Esophagus muscularis mucosa (tissue), 4 donors: ENCODE results near the gene EXOC3L4. TPM values are rescaled to one million over a fixed set of nuclear protein-coding genes. Genes with fewer than 3 reads are reported as not detected.

Experiments
- DNase-seq: peaks from one replicate; pipeline ENCODE4 v3.0.0-alpha.2; 2017; ENCODE audit errors: extremely low spot score
- H3K27ac ChIP-seq, 4 donors: fragments of 200-600 bp; sonication (generic); replicated peaks in 1 of 4; 1 replicate in 3 of 4; 2 replicates in 1 of 4; pipeline ENCODE4 v1.5.1; 2016 to 2019; ENCODE audit warnings: mild to moderate bottlenecking in 1 of 4
- H3K27me3 ChIP-seq, 4 donors: fragments of 200-600 bp; sonication (generic); one replicate each; pipeline versions ENCODE4 v1.5.1 to v1.6.0; 2016 to 2019
- H3K36me3 ChIP-seq, 4 donors: fragments of 200-600 bp; sonication (generic); one replicate each; pipeline ENCODE4 v1.5.1; 2016 to 2019
- H3K4me1 ChIP-seq, 4 donors: fragments of 200-600 bp; sonication (generic); one replicate each; pipeline ENCODE4 v1.5.1; 2016 to 2019
- H3K4me3 ChIP-seq, 4 donors: fragments of 200-600 bp; sonication (generic); 1 replicate in 2 of 4; 2 replicates in 2 of 4; pipeline ENCODE4 v1.5.1; 2016 to 2019; ENCODE audit warnings: mild to moderate bottlenecking in 4 of 4, moderate library complexity in 1 of 4
- H3K9me3 ChIP-seq, 4 donors: fragments of 200-600 bp; sonication (generic); 1 replicate in 3 of 4; 2 replicates in 1 of 4; pipeline ENCODE4 v1.5.1; 2016 to 2019
- EP300 ChIP-seq: sonication (generic); formaldehyde crosslinking; IDR thresholded peaks from one replicate; pipeline ENCODE4 v1.6.1; 2017; ENCODE audit warnings: antibody characterized with exemption
- POLR2A ChIP-seq: fragments of 450-650 bp; IDR thresholded peaks from one replicate; pipeline ENCODE4 v1.6.1; 2017; ENCODE audit warnings: antibody characterized with exemption, moderate library complexity, mild to moderate bottlenecking, low read depth
- POLR2AphosphoS5 ChIP-seq, 2 donors: sonication (generic); formaldehyde crosslinking; IDR thresholded peaks; one replicate each; pipeline ENCODE4 v1.6.1; 2017; ENCODE audit warnings: antibody characterized with exemption in 2 of 2
- WGBS: methylation state at CpG from one replicate; pipeline ENCODE4 v1.1.5; 2018; 5-methylcytosine and 5-hydroxymethylcytosine counted together
- intact Hi-C: fragments of 100-400 bp; cut with DNase I; formaldehyde crosslinking; loops from one replicate; pipeline ENCODE4 v1.15.1; 2023
- total RNA-seq, 4 donors: library from RNA; depleted of rRNA; stranded (reverse); fragments of >200 nt; gene quantifications; one replicate each; pipeline versions ENCODE4 v1.1.0 to v1.2.1, GENCODE V29; 2016
- TF ChIP-seq, protein P1 (sequence below), 3 experiments: fragments of 200-600 bp in 2 of 3; fragments of 450-650 bp in 1 of 3; sonication (generic) in 2 of 3; IDR thresholded peaks; one replicate each; pipeline ENCODE4 v1.5.1; 2017 to 2019; ENCODE audit warnings: antibody characterized with exemption in 3 of 3, mild to moderate bottlenecking in 2 of 3, moderate library complexity in 1 of 3

EXOC3L4 gene
- total RNA-seq, 4 donors from 2014 or later = 0.42 to 2.0 (median 1.2) TPM

DNA sequence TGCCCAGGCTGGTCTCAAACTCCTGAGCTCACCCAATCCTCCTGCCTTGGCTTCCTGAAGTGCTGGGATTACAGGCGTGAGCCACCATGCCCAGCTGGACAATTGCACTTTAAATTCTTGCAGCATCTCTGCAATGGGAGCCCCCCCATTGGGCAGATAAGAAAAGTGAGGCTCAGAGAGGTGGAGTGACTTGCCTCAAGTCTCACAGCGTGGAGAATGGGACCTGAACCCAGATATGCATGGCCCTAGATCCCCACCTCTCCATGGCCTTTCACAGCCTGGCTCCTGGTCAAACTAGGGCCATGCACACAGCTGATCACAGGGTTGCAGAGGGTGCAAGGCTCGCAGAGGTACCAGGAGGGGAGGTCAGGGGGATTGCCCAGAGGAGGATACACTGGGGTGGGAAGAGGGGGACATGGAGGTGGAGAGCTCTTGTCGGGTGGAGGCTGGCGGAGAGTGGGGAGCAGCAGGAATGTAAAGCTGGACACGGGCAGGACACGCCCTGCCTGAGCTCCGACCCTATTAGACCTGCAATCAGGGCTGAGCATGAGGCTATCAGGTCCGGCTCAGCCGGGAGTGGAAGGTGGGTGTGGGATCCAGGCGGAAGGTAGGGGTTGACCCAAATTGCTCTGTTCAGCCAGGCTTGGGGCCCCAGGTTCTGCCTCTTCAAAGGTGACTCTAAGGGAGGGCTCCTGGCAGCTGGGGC, 6.9 kb downstream of the EXOC3L4 start:
- intact Hi-C loops = no loop called here
- DNase-seq = no peak
- Histone ChIP-seq H3K27ac (no peak overlapping the region), H3K36me3 (no peaks in the 10 kb centered on the region), H3K27me3 (peaks cover 0 to 90% (median 35%) of the 10 kb centered on the region in 4 donors), H3K9me3 (no peaks in the 10 kb centered on the region), H3K4me3 (no peak overlapping the region), H3K4me1 (peaks cover 26 to 47% (median 43%) of the 10 kb centered on the region in 4 donors)
- TF ChIP-seq POLR2A (no peak), POLR2AphosphoS5 (IDR thresholded peaks at IDR 0.05) (no peak), EP300 (no peak)
- TF ChIP-seq, protein P1, sequence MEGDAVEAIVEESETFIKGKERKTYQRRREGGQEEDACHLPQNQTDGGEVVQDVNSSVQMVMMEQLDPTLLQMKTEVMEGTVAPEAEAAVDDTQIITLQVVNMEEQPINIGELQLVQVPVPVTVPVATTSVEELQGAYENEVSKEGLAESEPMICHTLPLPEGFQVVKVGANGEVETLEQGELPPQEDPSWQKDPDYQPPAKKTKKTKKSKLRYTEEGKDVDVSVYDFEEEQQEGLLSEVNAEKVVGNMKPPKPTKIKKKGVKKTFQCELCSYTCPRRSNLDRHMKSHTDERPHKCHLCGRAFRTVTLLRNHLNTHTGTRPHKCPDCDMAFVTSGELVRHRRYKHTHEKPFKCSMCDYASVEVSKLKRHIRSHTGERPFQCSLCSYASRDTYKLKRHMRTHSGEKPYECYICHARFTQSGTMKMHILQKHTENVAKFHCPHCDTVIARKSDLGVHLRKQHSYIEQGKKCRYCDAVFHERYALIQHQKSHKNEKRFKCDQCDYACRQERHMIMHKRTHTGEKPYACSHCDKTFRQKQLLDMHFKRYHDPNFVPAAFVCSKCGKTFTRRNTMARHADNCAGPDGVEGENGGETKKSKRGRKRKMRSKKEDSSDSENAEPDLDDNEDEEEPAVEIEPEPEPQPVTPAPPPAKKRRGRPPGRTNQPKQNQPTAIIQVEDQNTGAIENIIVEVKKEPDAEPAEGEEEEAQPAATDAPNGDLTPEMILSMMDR (IDR thresholded peaks at IDR 0.05) = no peak
- 94% methylated on average over 10 of the region's 11 CpGs for WGBS

DNA sequence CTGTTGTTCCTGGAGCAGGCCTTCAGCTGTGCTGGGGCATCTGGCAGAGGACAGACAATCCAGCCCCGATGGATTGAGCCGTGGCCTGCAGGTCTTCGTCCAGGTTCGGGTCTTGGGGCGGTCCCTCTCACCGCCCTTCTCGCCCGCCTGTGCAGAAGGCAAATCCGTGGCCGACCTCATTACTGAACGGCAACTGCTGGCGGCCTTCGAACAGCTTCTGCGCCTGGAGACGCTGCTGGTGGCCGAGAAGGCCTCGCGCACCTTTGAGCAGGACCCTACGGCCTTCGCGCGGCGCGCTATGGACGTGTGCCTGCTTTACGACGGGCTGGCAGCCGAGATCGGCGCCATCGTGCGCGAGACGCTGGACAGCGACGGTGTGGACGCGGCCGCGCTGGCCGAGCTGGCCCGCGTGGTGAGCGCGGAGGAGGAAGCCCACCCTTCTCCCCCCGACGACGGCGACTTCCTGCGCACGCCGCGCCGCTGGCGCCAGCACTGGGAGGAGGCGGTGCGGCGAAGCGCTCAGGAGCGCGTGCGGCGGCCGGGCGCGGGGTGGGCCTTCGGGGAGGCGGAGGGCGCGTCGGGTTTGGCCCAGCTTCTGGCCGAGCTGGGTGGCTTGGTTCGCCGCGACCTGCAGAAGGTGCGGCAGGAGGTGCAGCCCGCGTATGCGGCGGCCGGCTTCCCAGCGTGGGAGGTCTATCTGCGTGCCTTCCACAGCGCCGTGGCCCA, 7.6 kb downstream of the EXOC3L4 start:
- Histone ChIP-seq H3K4me1 (peaks cover 26 to 47% (median 43%) of the 10 kb centered on the region in 4 donors), H3K4me3 (peak overlapping the region; percentile 13 to 37 (median 19)), H3K27ac (no peak overlapping the region), H3K9me3 (no peaks in the 10 kb centered on the region), H3K36me3 (no peaks in the 10 kb centered on the region), H3K27me3 (peaks cover 0 to 90% (median 35%) of the 10 kb centered on the region in 4 donors)
- DNase-seq = no peak
- TF ChIP-seq EP300 (no peak), POLR2A (no peak), POLR2AphosphoS5 (IDR thresholded peaks at IDR 0.05) (no peak)
- TF ChIP-seq, protein P1 (IDR thresholded peaks at IDR 0.05) = no peak
- WGBS = 45% methylated on average over 43 of the region's 85 CpGs
- intact Hi-C loops = no loop called here

DNA sequence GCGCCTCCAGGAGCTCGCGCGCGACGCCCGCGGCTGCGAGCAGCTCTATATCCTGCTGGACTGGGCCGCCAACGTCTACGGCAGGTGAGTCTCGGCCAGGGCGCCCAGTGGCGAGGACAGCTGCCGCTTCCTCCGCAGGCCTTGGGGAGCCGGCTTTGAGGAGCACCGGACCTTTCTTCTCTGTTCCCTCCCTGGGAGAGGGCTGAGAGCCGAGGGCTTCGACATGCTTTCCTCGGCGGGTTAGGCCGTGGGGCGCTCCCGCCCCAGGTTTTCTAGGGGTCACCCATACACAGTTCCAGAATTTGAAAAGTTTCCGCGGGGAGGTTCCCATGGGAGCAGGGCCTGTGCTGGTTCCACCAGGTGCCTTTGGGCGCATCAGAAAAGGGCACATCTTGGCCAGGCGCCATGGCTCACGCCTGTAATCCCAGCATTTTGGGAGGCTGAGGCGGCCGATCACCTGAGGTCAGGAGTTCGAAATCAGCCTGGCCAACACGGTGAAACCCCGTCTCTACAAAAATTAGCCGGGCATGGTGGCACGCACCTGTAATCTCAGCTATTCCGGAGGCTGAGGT, 8.2 kb downstream of the EXOC3L4 start:
- Histone ChIP-seq H3K9me3 (no peaks in the 10 kb centered on the region), H3K4me3 (peak overlapping the region; percentile 13 to 37 (median 19)), H3K27me3 (peaks cover 0 to 83% (median 35%) of the 10 kb centered on the region in 4 donors), H3K36me3 (no peaks in the 10 kb centered on the region), H3K27ac (no peak overlapping the region), H3K4me1 (peaks cover 26 to 47% (median 43%) of the 10 kb centered on the region in 4 donors)
- intact Hi-C loops = no loop called here
- 38% methylated on average over 23 of the region's 39 CpGs for WGBS
- TF ChIP-seq POLR2A (no peak), EP300 (no peak), POLR2AphosphoS5 (IDR thresholded peaks at IDR 0.05) (no peak)
- TF ChIP-seq, protein P1 (IDR thresholded peaks at IDR 0.05) = no peak
- DNase-seq = no peak

DNA sequence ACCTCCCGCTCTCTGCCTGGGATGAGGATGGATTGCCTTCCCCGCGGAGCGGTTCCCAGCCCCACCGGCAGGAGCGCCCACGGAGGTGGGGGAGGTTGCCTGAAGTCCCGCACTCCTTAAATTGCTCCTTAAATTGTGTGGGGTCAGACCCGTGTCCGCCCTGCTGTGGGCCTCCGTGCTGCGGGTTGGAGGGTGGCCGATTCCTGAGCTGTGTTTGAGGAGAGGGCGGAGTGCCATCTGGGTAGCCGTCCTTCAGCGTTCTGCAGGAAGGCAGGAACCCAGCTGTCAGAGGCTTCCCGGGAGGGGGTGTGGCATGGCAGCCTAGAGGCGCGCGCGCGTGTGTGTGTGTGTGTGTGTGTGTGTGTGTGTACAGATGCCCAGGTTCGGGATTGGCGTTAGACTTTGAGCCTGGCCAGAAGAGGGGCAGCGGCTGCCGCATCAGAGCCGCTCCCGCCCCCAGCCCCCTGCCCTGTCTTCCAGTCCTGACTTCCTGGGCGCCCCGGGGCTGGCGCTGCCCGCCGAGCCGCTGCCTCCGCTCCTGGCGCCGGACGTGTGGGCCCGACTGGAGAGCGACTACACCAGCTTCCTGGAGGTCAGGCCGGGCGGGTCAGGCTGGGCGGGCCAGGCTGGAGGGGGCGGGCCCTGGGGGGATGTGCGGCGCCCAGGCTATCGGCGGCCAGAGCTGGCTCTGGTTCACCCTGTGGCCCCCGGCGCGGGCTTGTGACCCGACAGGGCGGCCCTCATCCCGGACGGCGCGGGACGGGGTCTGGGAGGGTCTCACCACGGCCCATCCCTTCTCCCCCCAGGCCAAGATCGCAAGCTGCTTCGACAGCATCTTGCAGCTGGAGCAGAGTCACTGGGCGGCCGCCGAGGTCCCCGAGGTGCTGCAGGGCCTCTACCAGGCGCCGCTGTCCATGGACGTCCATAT, 9.2 kb downstream of the EXOC3L4 start:
- no peaks in the 10 kb centered on the region for H3K36me3 ChIP-seq
- TF ChIP-seq POLR2A (no peak), EP300 (no peak), POLR2AphosphoS5 (IDR thresholded peaks at IDR 0.05) (no peak)
- TF ChIP-seq, protein P1 (IDR thresholded peaks at IDR 0.05) = peak in 1 of 3 experiments; percentile 21
- 7% methylated on average over 43 of the region's 68 CpGs for WGBS
- no peak for DNase-seq
- peaks cover 26 to 50% (median 47%) of the 10 kb centered on the region in 4 donors for H3K4me1 ChIP-seq
- H3K27ac ChIP-seq = no peak overlapping the region
- peaks cover 0 to 81% (median 35%) of the 10 kb centered on the region in 4 donors for H3K27me3 ChIP-seq
- peak overlapping the region; percentile 20 to 45 (median 28) for H3K4me3 ChIP-seq
- no peaks in the 10 kb centered on the region for H3K9me3 ChIP-seq
- intact Hi-C loops = loop anchor here (2.0 kb wide), 1 partner anchor 189 kb away; no protein-coding TSS in a partner anchor
